GM12878 (cell line): ENCODE results near the gene NPRL2. TPM values are rescaled to one million over a fixed set of nuclear protein-coding genes. Genes with fewer than 3 reads are reported as not detected.

Source experiments
- ATAC-seq: fragments of 200-7000 bp; cut with Tn5 transposase; 3 replicates; pipeline ENCODE4 v1.9.1; 2020; ENCODE audit warnings: mild to moderate bottlenecking, moderate library complexity
- BruUV-seq: library from RNA; stranded (reverse); fragments of 400-500 nt; replicated peaks from 2 replicates; lab custom pipeline; 2021; lab: Mats Ljungman, UMichigan
- CTCF ChIA-PET: fragments of 300-600 bp; sonication (Branson Sonifier 250); formaldehyde crosslinking; extraction: SDS; loops from one replicate; lab custom pipeline; 2021; ENCODE audit warnings: inconsistent platforms; lab: Yijun Ruan, JAX
- POLR2A ChIA-PET: fragments of 350-600 bp; formaldehyde crosslinking; extraction: SDS; loops from one replicate; lab custom pipeline; 2021; ENCODE audit warnings: inconsistent platforms; lab: Charles Lee
- RAD21 ChIA-PET: fragments of 300-600 bp; sonication (Branson Sonifier 250); formaldehyde crosslinking; loops from one replicate; lab custom pipeline; 2023; ENCODE audit warnings: antibody characterized with exemption; ENCODE audit not compliant: unreplicated experiment; lab: Charles Lee
- SMC1A ChIA-PET: fragments of 300-600 bp; sonication (Branson Sonifier 250); formaldehyde crosslinking; loops from one replicate; lab custom pipeline; 2023; ENCODE audit not compliant: unreplicated experiment, uncharacterized antibody; lab: Charles Lee
- DNase-seq: peaks from one replicate; pipeline ENCODE4 v3.0.0-alpha.2; 2011; ENCODE audit warnings: low read depth, low spot score
- FAIRE-seq: peaks from 3 replicates; lab custom pipeline; 2011; peaks lifted over from hg19 to GRCh38; lab: Jason Lieb, UNC
- H2AFZ ChIP-seq: 2 replicates; pipeline ENCODE4 v1.6.0; 2011; ENCODE audit warnings: low read depth, low read length, control low read depth; ENCODE audit not compliant: control insufficient read depth
- H3K27ac ChIP-seq: 2 replicates; pipeline ENCODE4 v1.5.1; 2011; ENCODE audit warnings: control low read depth; ENCODE audit not compliant: control insufficient read depth, insufficient read depth
- H3K27me3 ChIP-seq, 2 experiments: replicated peaks in 1 of 2; 2 replicates each; pipeline versions ENCODE4 v1.6.0 to v1.6.1; 2011; ENCODE audit warnings: low read length in 1 of 2; ENCODE audit not compliant: control insufficient read depth in 2 of 2, insufficient read depth in 2 of 2
- H3K36me3 ChIP-seq, 2 experiments: 2 replicates each; pipeline ENCODE4 v1.5.1; 2011; ENCODE audit warnings: low read length in 1 of 2; ENCODE audit not compliant: control insufficient read depth in 2 of 2, insufficient read depth in 2 of 2
- H3K4me1 ChIP-seq: 2 replicates; pipeline ENCODE4 v1.6.1; 2011; ENCODE audit warnings: mild to moderate bottlenecking, low read length, moderate library complexity, mixed read lengths; ENCODE audit not compliant: control insufficient read depth, insufficient read depth
- H3K4me2 ChIP-seq: 2 replicates; pipeline ENCODE4 v1.6.0; 2011; ENCODE audit warnings: control low read depth; ENCODE audit not compliant: control insufficient read depth, insufficient read depth
- H3K4me3 ChIP-seq: fragments of 200-600 bp; sonication (generic); 2 replicates; pipeline ENCODE4 v1.5.1; 2016
- H3K79me2 ChIP-seq: 2 replicates; pipeline ENCODE4 v1.6.0; 2011; ENCODE audit warnings: low read length; ENCODE audit not compliant: control insufficient read depth, insufficient read depth
- H3K9ac ChIP-seq: 2 replicates; pipeline ENCODE4 v1.8.0; 2011; ENCODE audit warnings: low read length, control low read depth, mixed read lengths; ENCODE audit not compliant: control insufficient read depth, insufficient read depth
- H3K9me3 ChIP-seq: replicated peaks from 3 replicates; pipeline ENCODE4 v1.5.1; 2011; ENCODE audit warnings: mild to moderate bottlenecking, low read length; ENCODE audit not compliant: control insufficient read depth, insufficient read depth
- H4K20me1 ChIP-seq: 2 replicates; pipeline ENCODE4 v1.6.0; 2011; ENCODE audit not compliant: control insufficient read depth, insufficient read depth
- HCFC1 ChIP-seq: fragments of 150-350 bp; IDR thresholded peaks from 2 replicates; pipeline ENCODE4 v1.6.1; 2014; ENCODE audit warnings: low read length
- HDAC2 ChIP-seq: fragments of 200-600 bp; sonication (generic); IDR thresholded peaks from 2 replicates; pipeline ENCODE4 v1.6.1; 2017
- IRF3 ChIP-seq: fragments of 450-650 bp; IDR thresholded peaks from 2 replicates; pipeline ENCODE4 v1.6.1; 2014; ENCODE audit warnings: mild to moderate bottlenecking
- NFYA ChIP-seq: IDR thresholded peaks from 2 replicates; pipeline ENCODE4 v1.6.1; 2011; ENCODE audit warnings: low read depth, mild to moderate bottlenecking, low read length, improper control_type of control experiment, borderline replicate concordance
- NR2C1 ChIP-seq: fragments of 450-650 bp; IDR thresholded peaks from 2 replicates; pipeline ENCODE4 v1.6.1; 2017; ENCODE audit warnings: antibody characterized with exemption, mild to moderate bottlenecking, moderate library complexity
- NR2C2 ChIP-seq: IDR thresholded peaks from 2 replicates; pipeline ENCODE4 v1.6.1; 2011; ENCODE audit warnings: borderline replicate concordance, low read depth; ENCODE audit not compliant: control insufficient read depth, insufficient read length
- RELA ChIP-seq: fragments of 450-650 bp; IDR thresholded peaks from 2 replicates; pipeline ENCODE4 v1.8.0; 2014; ENCODE audit warnings: borderline replicate concordance; ENCODE audit not compliant: partially characterized antibody
- SIX5 ChIP-seq: IDR thresholded peaks from 2 replicates; pipeline ENCODE4 v1.6.1; 2011; ENCODE audit warnings: mild to moderate bottlenecking, low read depth, low read length, moderate library complexity; ENCODE audit not compliant: severe bottlenecking
- SMARCA5 ChIP-seq: fragments of 450-650 bp; IDR thresholded peaks from 2 replicates; pipeline ENCODE4 v1.6.1; 2017; ENCODE audit warnings: mild to moderate bottlenecking
- TCF3 ChIP-seq: IDR thresholded peaks from 2 replicates; pipeline ENCODE4 v1.6.1; 2012; ENCODE audit warnings: low read depth, mild to moderate bottlenecking, low read length, borderline replicate concordance; ENCODE audit not compliant: insufficient read depth
- YBX1 ChIP-seq: fragments of 450-650 bp; IDR thresholded peaks from 2 replicates; pipeline ENCODE4 v1.6.1; 2016; ENCODE audit warnings: antibody characterized with exemption
- WGBS: methylation state at CpG from one replicate; pipeline ENCODE4 v1.1.6; 2016; ENCODE audit warnings: low lambda C conversion rate; ENCODE audit not compliant: insufficient replicate concordance, insufficient coverage; ENCODE audit errors: missing lambda C conversion rate; 5-methylcytosine and 5-hydroxymethylcytosine counted together
- in situ Hi-C: fragments of 300-500 bp; cut with MboI; formaldehyde crosslinking; loops from 9 replicates; pipeline ENCODE4 v1.14.3; 2018; ENCODE audit warnings: mixed read lengths
- intact Hi-C: fragments of 100-400 bp; cut with micrococcal nuclease; formaldehyde crosslinking; loops from one replicate; pipeline ENCODE4 v1.14.2; 2022; ENCODE audit not compliant: unreplicated experiment
- polyA plus RNA-seq, 11 experiments: library from polyadenylated mRNA; depleted of rRNA in 4 of 11; unstranded in 6 of 11; stranded (reverse) in 5 of 11; fragments of >200 nt; fragmentation: Nextera tagmentation in 4 of 11; fragmentation: Illumina TruSeq in 1 of 11; extraction: Ambion mirVana in 4 of 11; extraction: Trizol in 1 of 11; gene quantifications; 1 replicate in 1 of 11; 2 replicates in 10 of 11; pipeline versions ENCODE4 v1.2.1 to v1.2.3, GENCODE V29; 2011 to 2016; ENCODE audit warnings: inconsistent platforms in 2 of 11, missing spikeins in 2 of 11, low read depth in 1 of 11
- total RNA-seq, 4 experiments: library from RNA; depleted of rRNA in 3 of 4; stranded (reverse); fragments of >200 nt in 3 of 4; fragmentation: Illumina TruSeq in 1 of 4; extraction: Trizol in 1 of 4; gene quantifications; 2 replicates each; pipeline versions ENCODE4 v1.2.1 to v1.2.3, GENCODE V29; 2013 to 2021

The NPRL2 gene
- total and polyA plus RNA-seq, 10 of the 15 experiments (the other 5 are each of a cell fraction or from before 2014, with no cell fraction given): 17.8 to 54.2 (median 32.9) TPM

GRCh38 chr3:50322115-50322385 is 28.5 kb downstream of the NPRL2 start:
- FAIRE-seq: no peak
- TF ChIP-seq SIX5: no peak
- TF ChIP-seq SMARCA5: 0 out of 2 replicates have a peak, but pooled peaks have one; percentile 13
- TF ChIP-seq YBX1: no peak
- no peak for DNase-seq
- Histone ChIP-seq H2AFZ (peak overlapping the region; percentile 92), H3K79me2 (peaks cover 10% of the 10 kb centered on the region), H3K36me3 (peaks cover 2 to 4% of the 10 kb centered on the region in 2 experiments; a peak in 2 of 4 replicates), H3K4me1 (peaks cover 17% of the 10 kb centered on the region), H3K9me3 (no peaks in the 10 kb centered on the region), H4K20me1 (no peaks in the 10 kb centered on the region), H3K27ac (peak overlapping the region; percentile 8; the same call in 1 of the 2 replicates), H3K27me3 (no peaks in the 10 kb centered on the region), H3K4me2 (peak overlapping the region; percentile 64), H3K4me3 (peak overlapping the region; percentile 70), H3K9ac (peak overlapping the region; percentile 20; the same call in 1 of the 2 replicates)
- POLR2A ChIA-PET: interaction anchor here (1.2 to 2.0 kb wide), 3 partner anchors 12 to 23 kb away, joined by 3 to 12 read pairs (median 8); partner anchors contain the start of genes HYAL3 and NAA80
- WGBS: 81% methylated on average over 11 of the region's 14 CpGs
- CTCF ChIA-PET: interaction anchor here (0.7 to 5.1 kb wide), 5 partner anchors 14 to 96 kb away, joined by 3 to 72 read pairs (median 3); partner anchors contain the start of genes HYAL3, NAA80 and RASSF1
- RAD21 ChIA-PET: interaction anchor here (1.0 to 1.2 kb wide), 2 partner anchors 15 to 30 kb away, joined by 3 read pairs; partner anchors contain the start of gene IFRD2
- no peak for ATAC-seq
- in situ Hi-C loops: no loop called here
- no TSS peak for BruUV-seq
- intact Hi-C loops: no loop called here
- SMC1A ChIA-PET: interaction anchor here (1.2 kb wide), 1 partner anchor 15 kb away, joined by 3 read pairs; no protein-coding TSS in a partner anchor

GRCh38 chr3:50321336-50322114 is 29.1 kb downstream of the NPRL2 start:
- H3K4me1 ChIP-seq: peaks cover 22% of the 10 kb centered on the region
- POLR2A ChIA-PET: interaction anchor here (0.5 to 2.0 kb wide), 4 partner anchors 15 to 1732 kb away, joined by 3 to 12 read pairs (median 6); partner anchors contain the start of genes HYAL3 and NAA80
- TF ChIP-seq RELA (peak; percentile 69), NR2C1 (peak; percentile 32; the same call in 1 of the 2 replicates), HCFC1 (peak; percentile 36; the same call in 1 of the 2 replicates), NFYA (no peak), IRF3 (peak; percentile 42; the same call in 1 of the 2 replicates), NR2C2 (no peak), TCF3 (no peak), HDAC2 (no peak)

More at GRCh38 chr3:50321336-50322114, 29.1 kb downstream of the NPRL2 start:
- no peaks in the 10 kb centered on the region for H3K27me3 ChIP-seq
- in situ Hi-C loops (no loop called here), intact Hi-C loops (loop anchor here (1.0 kb wide), 1 partner anchor 22 kb away; the partner anchor contains the start of genes HYAL3 and NAA80)
- H3K27ac ChIP-seq: peak overlapping the region; percentile 88
- peaks cover 2 to 4% of the 10 kb centered on the region in 2 experiments; a peak in 2 of 4 replicates for H3K36me3 ChIP-seq
- BruUV-seq: no TSS peak
- FAIRE-seq (peak; percentile 87), ATAC-seq (peak; percentile 91), DNase-seq (peak; percentile 42)
- no peaks in the 10 kb centered on the region for H3K9me3 ChIP-seq
- H3K9ac ChIP-seq: peak overlapping the region; percentile 83
- 4% methylated on average over 53 of the region's 59 CpGs for WGBS
- CTCF ChIA-PET: interaction anchor here (0.5 to 5.1 kb wide), 7 partner anchors 15 to 95 kb away, joined by 3 to 72 read pairs (median 3); partner anchors contain the start of genes HYAL3, NAA80 and RASSF1
- H4K20me1 ChIP-seq: no peaks in the 10 kb centered on the region
- peaks cover 5% of the 10 kb centered on the region for H3K79me2 ChIP-seq
- peak overlapping the region; percentile 92 for H2AFZ ChIP-seq
- SMC1A ChIA-PET: interaction anchor here (1.2 kb wide), 1 partner anchor 16 kb away, joined by 3 read pairs; no protein-coding TSS in a partner anchor
- H3K4me2 ChIP-seq: peak overlapping the region; percentile 64
- peak overlapping the region; percentile 70 for H3K4me3 ChIP-seq
- RAD21 ChIA-PET: interaction anchor here (0.6 to 1.6 kb wide), 7 partner anchors 15 to 215 kb away, joined by 3 to 6 read pairs (median 3); partner anchors contain the start of genes HYAL3, IFRD2 and NAA80
